Subcutaneous adipose tissue (tissue), 4 donors: ENCODE measurements around the gene ARHGDIG. TPM values are rescaled to one million over a fixed set of nuclear protein-coding genes. Genes with fewer than 3 reads are reported as not detected.

Experiments
- CTCF ChIP-seq: fragments of 450-650 bp; IDR thresholded peaks from one replicate; pipeline ENCODE4 v1.5.1; 2016; ENCODE audit warnings: low read depth, mild to moderate bottlenecking, control low read depth, antibody characterized with exemption, moderate library complexity
- total RNA-seq, 4 donors: library from RNA; depleted of rRNA; stranded (reverse); fragments of >200 nt; gene quantifications; one replicate each; pipeline ENCODE4 v1.1.0, GENCODE V29; 2016

The ARHGDIG gene
- not detected for total RNA-seq

- TF ChIP-seq CTCF: no peak
Observed at GRCh38 chr16:280552-280951, at the start of gene ARHGDIG. TSS of gene ARHGDIG (plus strand) at chr16:280591. CDS start at chr16:280681, 90 bp downstream.

DNA sequence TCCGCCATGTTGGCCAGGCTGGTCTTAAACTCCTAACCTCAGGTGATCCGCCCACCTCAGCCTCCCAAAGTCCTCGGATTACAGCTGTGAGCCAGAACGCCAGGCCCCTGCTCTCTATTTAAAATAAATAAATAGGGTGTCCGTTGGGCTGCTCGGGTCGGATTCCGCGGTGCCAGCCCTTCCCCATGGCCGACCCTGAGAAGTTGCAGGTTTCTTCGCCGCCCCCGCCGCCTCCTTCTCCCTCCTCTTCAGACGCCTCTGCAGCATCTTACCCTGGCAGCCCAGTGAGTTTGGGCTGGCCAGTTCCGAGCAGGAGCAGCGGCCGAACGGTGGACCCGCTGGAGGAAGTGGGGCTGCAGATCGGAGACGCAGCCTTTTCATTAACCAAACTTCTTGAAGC is 49.4 kb upstream of the ARHGDIG start:
- TF ChIP-seq CTCF: no peak

DNA sequence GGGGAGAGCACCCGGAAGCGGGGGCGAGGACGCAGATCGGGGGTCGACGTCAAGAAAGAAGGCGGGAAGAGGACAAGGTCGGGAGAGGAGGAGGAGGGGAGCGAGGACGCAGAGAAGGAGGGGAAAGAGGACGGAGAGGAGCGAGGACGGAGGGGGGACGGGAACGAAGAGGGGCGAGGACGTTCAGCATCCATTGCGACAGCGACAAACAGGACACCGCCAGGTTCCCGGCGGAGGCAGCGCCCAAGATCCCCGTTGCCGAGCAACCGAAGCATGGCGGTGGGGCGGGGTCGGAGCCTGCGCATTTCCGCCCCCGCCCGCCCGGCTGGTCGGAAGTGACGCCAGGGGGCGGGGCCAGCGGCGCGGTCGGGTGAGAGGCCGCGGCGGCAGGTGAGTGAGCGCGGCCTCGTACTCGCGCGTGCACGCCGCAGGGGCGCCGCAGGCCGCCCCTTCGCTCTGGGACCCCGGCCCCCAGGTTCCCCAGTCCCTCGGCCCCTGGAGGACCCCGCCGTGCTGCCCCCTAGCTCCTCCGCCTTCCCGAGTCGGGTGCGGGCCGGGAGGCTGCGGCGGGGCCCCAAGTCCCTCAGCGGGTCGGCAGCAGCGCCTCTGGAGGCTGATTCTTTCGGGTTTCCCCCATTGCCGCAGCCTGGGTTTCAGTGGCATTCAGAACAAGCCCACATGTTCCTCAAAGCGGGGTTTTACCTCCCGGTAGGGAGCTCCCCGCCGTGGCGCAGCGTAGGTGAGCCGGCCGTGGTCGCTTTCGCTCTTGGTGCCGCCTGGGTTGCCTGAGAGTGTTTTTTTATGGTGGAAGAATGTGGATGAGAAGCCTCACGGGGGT is 45.7 kb upstream of the ARHGDIG start, which contains the start of gene FAM234A:
Gene FAM234A (plus strand): TSS at position 354 of the 838 bp plus-strand sequence. CDS start 19,593 bp downstream, outside the sequence.
- no peak for TF ChIP-seq CTCF

DNA sequence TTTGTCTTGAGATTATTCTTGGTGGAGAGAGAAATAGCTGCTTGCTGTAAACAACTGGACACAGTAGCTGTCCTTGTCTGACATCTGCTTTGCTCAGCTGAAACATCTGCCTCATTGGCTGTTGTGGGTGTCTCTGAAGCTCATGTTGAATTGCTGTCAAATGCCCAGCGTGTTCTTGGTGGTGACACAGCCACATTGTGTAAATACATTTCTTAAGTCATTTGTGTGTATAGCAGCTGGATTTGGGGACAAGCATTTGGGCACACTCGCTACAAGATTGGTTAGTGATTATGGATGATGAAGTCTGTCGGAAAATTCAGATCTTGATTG is 40.5 kb upstream of the ARHGDIG start:
- TF ChIP-seq CTCF: no peak

DNA sequence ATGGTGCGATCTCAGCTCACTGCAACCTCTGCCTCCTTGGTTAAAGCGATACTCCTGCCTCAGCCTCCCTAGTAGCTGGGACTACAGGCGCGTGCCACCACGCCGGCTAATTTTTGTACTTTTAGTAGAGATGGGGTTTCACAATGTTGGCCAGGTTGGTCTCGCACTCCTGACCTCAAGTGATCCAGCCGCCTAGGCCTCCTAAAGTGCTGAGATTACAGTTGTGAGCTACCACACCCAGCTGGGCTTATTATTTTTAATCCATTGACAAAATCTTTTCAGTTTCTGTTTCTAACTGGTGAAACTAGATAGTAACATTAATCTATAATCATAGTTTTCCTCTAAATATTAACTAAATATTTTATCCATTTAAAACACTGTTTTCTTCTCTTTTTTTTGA is 39.8 kb upstream of the ARHGDIG start:
- no peak for TF ChIP-seq CTCF

DNA sequence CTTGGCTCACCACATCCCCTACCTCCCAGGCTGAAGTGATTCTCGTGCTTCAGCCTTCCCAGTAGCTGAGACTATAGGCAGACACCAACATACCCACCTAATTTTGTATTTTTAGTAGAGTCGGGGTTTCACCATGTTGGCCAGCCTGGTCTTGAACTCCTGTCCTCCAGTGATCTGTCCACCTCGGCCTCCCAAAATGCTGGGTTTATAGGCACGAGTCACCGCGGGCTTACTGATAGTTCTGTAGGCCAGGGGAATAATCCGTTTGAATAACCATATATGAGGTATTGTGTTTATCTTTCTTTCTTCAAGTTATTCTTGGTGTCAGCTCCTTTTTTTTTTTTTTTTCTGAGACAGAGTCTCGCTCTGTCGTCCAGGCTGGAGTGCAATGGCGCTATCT is 38.1 kb upstream of the ARHGDIG start:
- no peak for TF ChIP-seq CTCF

- no peak for TF ChIP-seq CTCF
Observed at GRCh38 chr16:243348-243747, 37.0 kb upstream of the ARHGDIG start.
